Mammary epithelial cell (primary cell): ENCODE results near the gene CAB39L.

Experiments
- CTCF ChIP-seq, 2 donors: IDR thresholded peaks in 1 of 2; conservative IDR thresholded peaks in 1 of 2; 2 replicates each; pipeline ENCODE4 v1.5.1; 2011 to 2012; ENCODE audit warnings: inconsistent platforms in 2 of 2, low read length in 2 of 2, mild to moderate bottlenecking in 2 of 2, control low read depth in 1 of 2, low read depth in 1 of 2; ENCODE audit not compliant: insufficient read depth in 1 of 2; ENCODE audit errors: extremely low read depth in 1 of 2
- EZH2 ChIP-seq: IDR thresholded peaks from 2 replicates; pipeline ENCODE4 v1.6.1; 2012; ENCODE audit warnings: low read length, inconsistent platforms, borderline replicate concordance

GRCh38 chr13:49457221-49457620, 13.4 kb upstream of the CAB39L start:
- TF ChIP-seq CTCF (conservative IDR thresholded peaks at IDR 0.05 in 1 of 2, IDR thresholded peaks at IDR 0.05 in 1 of 2; ENCODE audit: extremely low read depth in 1 of 2, insufficient read depth in 1 of 2, low read depth in 1 of 2, low read length in 2 of 2), result no peak
- TF ChIP-seq EZH2, result no peak
